ENCODE results near the gene ARID3C. TPM values are rescaled to one million over a fixed set of nuclear protein-coding genes. Genes with fewer than 3 reads are reported as not detected.

Gene ARID3C
- not detected for total RNA-seq

- no peak for DNase-seq (ENCODE audit: low spot score)
Measured at GRCh38 chr9:34628656-34629490, at the start of gene ARID3C. Gene ARID3C, minus strand, starts transcription at chr9:34629066. Its CDS starts 1,052 bp downstream, at chr9:34628014.

GRCh38 chr9:34675869-34676268 lies 47.0 kb upstream of the ARID3C start:
- DNase-seq (ENCODE audit: low spot score): no peak

GRCh38 chr9:34675048-34675714 lies 46.3 kb upstream of the ARID3C start:
- DNase-seq (ENCODE audit: low spot score): peak; percentile 62

- no peak for DNase-seq (ENCODE audit: low spot score)
Measured at GRCh38 chr9:34674440-34674839, 45.6 kb upstream of the ARID3C start.

GRCh38 chr9:34671307-34671706 lies 42.4 kb upstream of the ARID3C start:
- no peak for DNase-seq (ENCODE audit: low spot score)

GRCh38 chr9:34669809-34670562 lies 41.1 kb upstream of the ARID3C start:
- DNase-seq (ENCODE audit: low spot score): no peak

- DNase-seq (ENCODE audit: low spot score): peak; percentile 96
Measured at GRCh38 chr9:34665381-34666250, 36.8 kb upstream of the ARID3C start.

GRCh38 chr9:34665067-34665380 lies 36.2 kb upstream of the ARID3C start:
- DNase-seq (ENCODE audit: low spot score): no peak

GRCh38 chr9:34664281-34665066 lies 35.6 kb upstream of the ARID3C start:
- DNase-seq (ENCODE audit: low spot score): peak; percentile 90

- DNase-seq (ENCODE audit: low spot score): no peak
Measured at GRCh38 chr9:34663303-34663605, 34.4 kb upstream of the ARID3C start.

- no peak for DNase-seq (ENCODE audit: low spot score)
Measured at GRCh38 chr9:34662526-34663302, 33.8 kb upstream of the ARID3C start, which contains the start of gene CCL27. Gene CCL27, minus strand, starts transcription at chr9:34662657. Its CDS starts 24 bp downstream, at chr9:34662633.

- DNase-seq (ENCODE audit: low spot score): no peak
Measured at GRCh38 chr9:34659592-34660253, 30.9 kb upstream of the ARID3C start.

GRCh38 chr9:34658461-34658860 lies 29.6 kb upstream of the ARID3C start:
- DNase-seq (ENCODE audit: low spot score): no peak

GRCh38 chr9:34656992-34657391 lies 28.1 kb upstream of the ARID3C start:
- DNase-seq (ENCODE audit: low spot score): no peak

- DNase-seq (ENCODE audit: low spot score): no peak
Measured at GRCh38 chr9:34655394-34655793, 26.5 kb upstream of the ARID3C start.

- DNase-seq (ENCODE audit: low spot score): peak; percentile 74
Measured at GRCh38 chr9:34654323-34655051, 25.6 kb upstream of the ARID3C start.

- DNase-seq (ENCODE audit: low spot score): no peak
Measured at GRCh38 chr9:34653151-34654072, 24.5 kb upstream of the ARID3C start.

- no peak for DNase-seq (ENCODE audit: low spot score)
Measured at GRCh38 chr9:34652602-34653000, 23.7 kb upstream of the ARID3C start.
